GM23248 (cell line): ENCODE data around the gene ALK. TPM values are rescaled to one million over a fixed set of nuclear protein-coding genes. Genes with fewer than 3 reads are reported as not detected.

Experiments
- DNase-seq: peaks from one replicate; pipeline ENCODE4 v3.0.0-alpha.2; 2015
- H2AFZ ChIP-seq: fragments of 200-600 bp; sonication (generic); 2 replicates; pipeline ENCODE4 v1.6.1; 2016; ENCODE audit warnings: antibody characterized with exemption
- H3F3A ChIP-seq: fragments of 200-600 bp; sonication (generic); 2 replicates; pipeline ENCODE4 v1.6.1; 2016; ENCODE audit warnings: mild to moderate bottlenecking, antibody characterized with exemption, mixed run types; ENCODE audit not compliant: insufficient read depth
- H3K27ac ChIP-seq: fragments of 200-600 bp; sonication (generic); 2 replicates; pipeline ENCODE4 v1.5.1; 2016; ENCODE audit warnings: mild to moderate bottlenecking
- H3K27me3 ChIP-seq: fragments of 200-600 bp; sonication (generic); replicated peaks from 2 replicates; pipeline ENCODE4 v1.6.1; 2016; ENCODE audit warnings: mild to moderate bottlenecking; ENCODE audit not compliant: insufficient read depth
- H3K36me3 ChIP-seq: fragments of 200-600 bp; sonication (generic); 2 replicates; pipeline ENCODE4 v1.6.1; 2016; ENCODE audit warnings: low read depth, mild to moderate bottlenecking
- H3K4me1 ChIP-seq: fragments of 200-600 bp; sonication (generic); 2 replicates; pipeline ENCODE4 v1.6.1; 2016; ENCODE audit warnings: mild to moderate bottlenecking; ENCODE audit not compliant: insufficient read depth
- H3K4me2 ChIP-seq: fragments of 200-600 bp; sonication (generic); one replicate; pipeline ENCODE4 v1.6.1; 2016; ENCODE audit warnings: mild to moderate bottlenecking; ENCODE audit not compliant: unreplicated experiment
- H3K4me3 ChIP-seq: fragments of 200-600 bp; sonication (generic); 2 replicates; pipeline ENCODE4 v1.5.1; 2016; ENCODE audit warnings: mild to moderate bottlenecking
- H3K79me2 ChIP-seq: fragments of 200-600 bp; sonication (generic); 2 replicates; pipeline ENCODE4 v1.6.1; 2016; ENCODE audit warnings: mild to moderate bottlenecking; ENCODE audit not compliant: insufficient read depth
- H3K9ac ChIP-seq: fragments of 200-600 bp; sonication (generic); 2 replicates; pipeline ENCODE4 v1.6.1; 2016; ENCODE audit warnings: mild to moderate bottlenecking
- H3K9me2 ChIP-seq: fragments of 200-600 bp; sonication (generic); 2 replicates; pipeline ENCODE4 v1.6.1; 2016; ENCODE audit warnings: mixed run types, mild to moderate bottlenecking, moderate library complexity; ENCODE audit not compliant: insufficient read depth
- H3K9me3 ChIP-seq: fragments of 200-600 bp; sonication (generic); one replicate; pipeline ENCODE4 v1.6.1; 2017; ENCODE audit warnings: low read depth
- H4K20me1 ChIP-seq: fragments of 200-600 bp; sonication (generic); 2 replicates; pipeline ENCODE4 v1.6.0; 2016; ENCODE audit not compliant: insufficient read depth
- EZH2 ChIP-seq: fragments of 200-600 bp; sonication (generic); IDR thresholded peaks from 2 replicates; pipeline ENCODE4 v1.6.1; 2018; ENCODE audit warnings: antibody characterized with exemption, mild to moderate bottlenecking; ENCODE audit not compliant: insufficient read depth, poor library complexity, severe bottlenecking
- EZH2phosphoT487 ChIP-seq: fragments of 200-600 bp; sonication (generic); IDR thresholded peaks from 2 replicates; pipeline ENCODE4 v1.6.1; 2018; ENCODE audit warnings: antibody characterized with exemption, moderate library complexity, mild to moderate bottlenecking, low read depth; ENCODE audit not compliant: insufficient read depth
- WGBS, 2 experiments: methylation state at CpG; one replicate each; pipeline ENCODE4 v1.1.6; 2015 to 2017; ENCODE audit warnings: low lambda C conversion rate in 2 of 2, low coverage in 1 of 2; ENCODE audit errors: missing lambda C conversion rate in 2 of 2; 5-methylcytosine and 5-hydroxymethylcytosine counted together
- in situ Hi-C: fragments of 300-500 bp; cut with MboI; formaldehyde crosslinking; loops from 2 replicates; pipeline ENCODE4 v1.15.0; 2020
- polyA plus RNA-seq: library from polyadenylated mRNA; unstranded; fragments of >200 nt; fragmentation: Nextera tagmentation; extraction: Ambion mirVana; gene quantifications from 2 replicates; pipeline ENCODE4 v1.2.1, GENCODE V29; 2016
- total RNA-seq: library from RNA; depleted of rRNA; stranded (reverse); fragments of >200 nt; shearing (Covaris generic); gene quantifications from 2 replicates; pipeline ENCODE4 v1.2.3, GENCODE V29; 2014

Gene ALK
- total and polyA plus RNA-seq, 2 experiments from 2014 or later: under 0.01 to 0.05 TPM

- WGBS, 2 experiments: 37 to 42% methylated on average over 5 of the region's 5 CpGs
- in situ Hi-C loops: no loop called here
- Histone ChIP-seq H3K27me3 (peaks cover 6% of the 10 kb centered on the region; the same call in 1 of the 2 replicates), H3K9me2 (no peaks in the 10 kb centered on the region), H3K4me2 (no peak overlapping the region), H3K79me2 (no peaks in the 10 kb centered on the region), H3K9ac (no peak overlapping the region), H3F3A (no peaks in the 10 kb centered on the region), H3K27ac (no peak overlapping the region), H4K20me1 (no peaks in the 10 kb centered on the region), H3K4me3 (no peak overlapping the region), H3K9me3 (no peaks in the 10 kb centered on the region), H3K36me3 (no peaks in the 10 kb centered on the region), H2AFZ (no peak overlapping the region), H3K4me1 (no peaks in the 10 kb centered on the region)
- TF ChIP-seq EZH2 (no peak), EZH2phosphoT487 (no peak)
- DNase-seq: peak; percentile 39
Measured at GRCh38 chr2:29892585-29893259, 28.7 kb downstream of the ALK start.

GRCh38 chr2:29881089-29881730 is 40.2 kb downstream of the ALK start:
- WGBS, 2 experiments: 36% methylated on average over 6 of the region's 6 CpGs
- H3K9ac ChIP-seq: no peak overlapping the region

GRCh38 chr2:29880084-29880483 is 41.3 kb downstream of the ALK start:
- no peaks in the 10 kb centered on the region for H3K4me1 ChIP-seq
- no peaks in the 10 kb centered on the region for H3K9me3 ChIP-seq
- H2AFZ ChIP-seq: no peak overlapping the region
- TF ChIP-seq EZH2: no peak
- no peak overlapping the region for H3K27ac ChIP-seq
- H3K27me3 ChIP-seq: no peaks in the 10 kb centered on the region
- H3K4me2 ChIP-seq: no peak overlapping the region
- H3K9me2 ChIP-seq: no peaks in the 10 kb centered on the region
- no peaks in the 10 kb centered on the region for H4K20me1 ChIP-seq
- no peaks in the 10 kb centered on the region for H3K36me3 ChIP-seq
- H3K79me2 ChIP-seq: no peaks in the 10 kb centered on the region
- H3K4me3 ChIP-seq: no peak overlapping the region
- H3K9ac ChIP-seq: no peak overlapping the region
- H3F3A ChIP-seq: no peaks in the 10 kb centered on the region
- DNase-seq: no peak
- in situ Hi-C loops: no loop called here
- WGBS, 2 experiments: 18 to 21% methylated on average over 1 of the region's 1 CpG

More at GRCh38 chr2:29881089-29881730, 40.2 kb downstream of the ALK start:
- H4K20me1 ChIP-seq: no peaks in the 10 kb centered on the region
- in situ Hi-C loops: no loop called here
- no peaks in the 10 kb centered on the region for H3K9me3 ChIP-seq
- H3F3A ChIP-seq: no peaks in the 10 kb centered on the region
- no peak overlapping the region for H3K27ac ChIP-seq
- no peak for DNase-seq
- no peak for TF ChIP-seq EZH2
- no peak for TF ChIP-seq EZH2phosphoT487
- no peak overlapping the region for H3K4me2 ChIP-seq
- no peak overlapping the region for H3K4me3 ChIP-seq
- no peaks in the 10 kb centered on the region for H3K36me3 ChIP-seq
- no peaks in the 10 kb centered on the region for H3K27me3 ChIP-seq
- H3K9me2 ChIP-seq: no peaks in the 10 kb centered on the region
- H3K4me1 ChIP-seq: no peaks in the 10 kb centered on the region
- H3K79me2 ChIP-seq: no peaks in the 10 kb centered on the region
- H2AFZ ChIP-seq: no peak overlapping the region

GRCh38 chr2:29879456-29879855 is 41.9 kb downstream of the ALK start:
- in situ Hi-C loops: no loop called here
- Histone ChIP-seq H3K36me3 (no peaks in the 10 kb centered on the region), H3K9me2 (no peaks in the 10 kb centered on the region), H3K4me1 (no peaks in the 10 kb centered on the region), H3K9ac (no peak overlapping the region), H3K79me2 (no peaks in the 10 kb centered on the region), H3K27ac (no peak overlapping the region), H3K4me2 (no peak overlapping the region), H3K27me3 (no peaks in the 10 kb centered on the region), H4K20me1 (no peaks in the 10 kb centered on the region), H3K4me3 (no peak overlapping the region), H3F3A (no peaks in the 10 kb centered on the region), H2AFZ (no peak overlapping the region), H3K9me3 (no peaks in the 10 kb centered on the region)
- WGBS, 2 experiments: 15 to 19% methylated on average over 2 of the region's 2 CpGs
- no peak for DNase-seq
- TF ChIP-seq EZH2phosphoT487 (no peak), EZH2 (no peak)
